Cardiac muscle cell (in vitro differentiated cells and primary cell): ENCODE measurements around the gene SLC22A3. TPM values are rescaled to one million over a fixed set of nuclear protein-coding genes. Genes with fewer than 3 reads are reported as not detected.

ENCODE experiments used
- DNase-seq, 2 donors: peaks; one replicate each; pipeline versions ENCODE4 v3.0.0 to v3.0.0-alpha.2; 2010 to 2017; ENCODE audit warnings: low read depth in 1 of 2, low spot score in 1 of 2
- H3K27ac ChIP-seq: fragments of 200-600 bp; sonication (generic); 2 replicates; pipeline ENCODE4 v1.5.1; 2016
- H3K27me3 ChIP-seq: fragments of 200-600 bp; sonication (generic); 2 replicates; pipeline ENCODE4 v1.6.0; 2016; ENCODE audit warnings: control low read depth
- H3K36me3 ChIP-seq: fragments of 200-600 bp; sonication (generic); 2 replicates; pipeline ENCODE4 v1.5.1; 2016; ENCODE audit warnings: control low read depth
- H3K4me1 ChIP-seq: fragments of 200-600 bp; sonication (generic); 2 replicates; pipeline ENCODE4 v1.8.1; 2017; ENCODE audit warnings: low read depth, mild to moderate bottlenecking, mixed run types
- H3K4me3 ChIP-seq: fragments of 200-600 bp; sonication (generic); 2 replicates; pipeline ENCODE4 v1.5.1; 2016; ENCODE audit warnings: mild to moderate bottlenecking
- H3K9me3 ChIP-seq: fragments of 200-600 bp; sonication (generic); 2 replicates; pipeline ENCODE4 v1.5.1; 2017; ENCODE audit warnings: low read depth, mild to moderate bottlenecking, control low read depth
- CTCF ChIP-seq: IDR thresholded peaks from 2 replicates; pipeline ENCODE4 v1.5.1; 2012; ENCODE audit warnings: low read depth, mild to moderate bottlenecking, low read length
- polyA plus RNA-seq: library from polyadenylated mRNA; unstranded; fragments of >200 nt; fragmentation: Nextera tagmentation; extraction: Ambion mirVana; gene quantifications from 2 replicates; pipeline ENCODE4 v1.2.1, GENCODE V29; 2016
- total RNA-seq: library from RNA; depleted of rRNA; stranded (reverse); fragments of >200 nt; gene quantifications from 2 replicates; pipeline ENCODE4 v1.2.3, GENCODE V29; 2016

SLC22A3 gene
- total and polyA plus RNA-seq, 2 experiments from 2014 or later, result 0.74 TPM; not detected in 1

DNA sequence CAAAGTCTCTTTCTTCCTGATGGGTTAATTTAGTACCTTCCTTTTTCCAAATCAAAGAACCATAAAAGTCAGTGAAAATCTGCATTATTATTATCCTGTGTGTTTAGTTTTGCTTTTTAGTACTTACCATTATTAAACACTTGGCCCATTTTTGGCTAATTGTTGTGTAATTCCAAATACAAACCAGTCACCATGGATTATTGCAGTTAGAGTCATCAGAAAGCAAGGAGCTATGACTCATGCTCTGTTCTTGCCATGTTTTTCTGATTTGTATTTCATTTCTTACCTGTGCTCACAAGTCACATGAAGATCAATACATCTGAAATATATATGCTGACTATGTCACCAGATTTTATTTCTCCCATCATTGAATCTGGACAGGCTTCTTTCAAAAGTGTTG, 31.3 kb downstream of the SLC22A3 start:
- Histone ChIP-seq H3K4me3 (no peak overlapping the region), H3K27ac (no peak overlapping the region), H3K27me3 (no peaks in the 10 kb centered on the region), H3K4me1 (no peaks in the 10 kb centered on the region), H3K36me3 (no peaks in the 10 kb centered on the region), H3K9me3 (no peaks in the 10 kb centered on the region)
- TF ChIP-seq CTCF, result no peak
- DNase-seq, result peak in 1 of 2 donors; percentile 72

- TF ChIP-seq CTCF, result no peak
- H3K36me3 ChIP-seq, result no peaks in the 10 kb centered on the region
- no peaks in the 10 kb centered on the region for H3K9me3 ChIP-seq
Observed at GRCh38 chr6:160382946-160383345, 34.8 kb downstream of the SLC22A3 start.

GRCh38 chr6:160386869-160387530, 38.8 kb downstream of the SLC22A3 start:
- Histone ChIP-seq H3K4me1 (no peaks in the 10 kb centered on the region), H3K36me3 (no peaks in the 10 kb centered on the region), H3K27ac (no peak overlapping the region), H3K27me3 (no peaks in the 10 kb centered on the region), H3K4me3 (no peak overlapping the region), H3K9me3 (no peaks in the 10 kb centered on the region)
- TF ChIP-seq CTCF, result no peak
- peak in 1 of 2 donors; percentile 35 for DNase-seq

More at GRCh38 chr6:160382946-160383345, 34.8 kb downstream of the SLC22A3 start:
- Histone ChIP-seq H3K4me3 (no peak overlapping the region), H3K27ac (no peak overlapping the region), H3K4me1 (no peaks in the 10 kb centered on the region), H3K27me3 (no peaks in the 10 kb centered on the region)
- no peak for DNase-seq

GRCh38 chr6:160387916-160388643, 39.9 kb downstream of the SLC22A3 start:
- no peak for TF ChIP-seq CTCF
- Histone ChIP-seq H3K9me3 (no peaks in the 10 kb centered on the region), H3K4me3 (no peak overlapping the region), H3K27ac (no peak overlapping the region), H3K4me1 (no peaks in the 10 kb centered on the region), H3K27me3 (no peaks in the 10 kb centered on the region), H3K36me3 (no peaks in the 10 kb centered on the region)
- DNase-seq, result no peak

DNA sequence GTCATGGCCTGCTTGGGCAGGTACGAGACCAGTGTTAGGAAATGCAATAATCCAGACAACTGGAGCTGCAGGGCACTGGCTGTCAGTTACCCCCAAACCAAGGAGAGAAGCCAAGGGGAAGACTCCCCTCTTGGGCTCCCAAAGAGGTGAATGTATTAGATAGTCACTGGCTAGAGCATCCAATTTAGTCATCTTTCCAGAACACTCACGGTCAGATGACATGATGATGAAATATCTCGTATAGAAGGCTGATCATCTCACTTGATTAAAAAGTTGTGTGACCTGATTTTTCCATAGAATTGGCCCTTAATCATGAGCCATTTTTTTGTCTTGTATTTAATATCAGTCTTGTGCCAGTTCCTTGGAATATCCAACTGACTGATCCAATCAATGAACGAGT, 40.7 kb downstream of the SLC22A3 start:
- no peaks in the 10 kb centered on the region for H3K4me1 ChIP-seq
- no peaks in the 10 kb centered on the region for H3K9me3 ChIP-seq
- no peak overlapping the region for H3K4me3 ChIP-seq
- no peaks in the 10 kb centered on the region for H3K36me3 ChIP-seq
- H3K27me3 ChIP-seq, result no peaks in the 10 kb centered on the region
- DNase-seq, result no peak
- TF ChIP-seq CTCF, result no peak
- H3K27ac ChIP-seq, result no peak overlapping the region
